Naive thymus-derived CD4-positive, alpha-beta T cell (primary cell): Measurements from ENCODE around the gene PSORS1C2. TPM values are rescaled to one million over a fixed set of nuclear protein-coding genes. Genes with fewer than 3 reads are reported as not detected.

ENCODE experiments used
- ATAC-seq: fragments of 150-1000 bp; cut with Tn5 transposase; 2 replicates; pipeline ENCODE4 v1.10.0; 2021; ENCODE audit warnings: mild to moderate bottlenecking, moderate library complexity
- CTCF ChIA-PET: fragments of 350-600 bp; sonication (Branson Sonifier 250); formaldehyde crosslinking; loops from one replicate; lab custom pipeline; 2021; ENCODE audit warnings: antibody characterized with exemption; lab: Charles Lee
- POLR2A ChIA-PET: fragments of 350-600 bp; sonication (Branson Sonifier 250); formaldehyde crosslinking; loops from one replicate; lab custom pipeline; 2021; ENCODE audit warnings: antibody characterized with exemption, inconsistent platforms; lab: Charles Lee
- DNase-seq, 9 donors: peaks; one replicate each; pipeline versions ENCODE4 v3.0.0 to v3.0.0-alpha.2; 2020 to 2022; ENCODE audit warnings: mixed read lengths in 1 of 9
- H3K27ac ChIP-seq: one replicate; pipeline ENCODE4 v1.7.0; 2013; ENCODE audit warnings: mild to moderate bottlenecking, low read depth, low read length, moderate library complexity
- H3K27me3 ChIP-seq, 2 donors: one replicate each; pipeline ENCODE4 v1.7.0; 2013; ENCODE audit warnings: low read length in 2 of 2, mild to moderate bottlenecking in 2 of 2, moderate library complexity in 2 of 2; ENCODE audit not compliant: control insufficient read depth in 2 of 2, insufficient read depth in 2 of 2
- H3K36me3 ChIP-seq, 3 experiments: 1 replicate in 2 of 3; 2 replicates in 1 of 3; pipeline ENCODE4 v1.7.0; 2013; ENCODE audit warnings: low read length in 3 of 3, mild to moderate bottlenecking in 3 of 3, moderate library complexity in 1 of 3; ENCODE audit not compliant: insufficient read depth in 3 of 3, control insufficient read depth in 2 of 3
- H3K4me1 ChIP-seq, 2 donors: one replicate each; pipeline ENCODE4 v1.7.0; 2013; ENCODE audit warnings: low read length in 2 of 2, mild to moderate bottlenecking in 2 of 2, moderate library complexity in 1 of 2; ENCODE audit not compliant: control insufficient read depth in 2 of 2, insufficient read depth in 2 of 2
- H3K4me3 ChIP-seq: 2 replicates; pipeline ENCODE4 v1.7.0; 2013; ENCODE audit warnings: mild to moderate bottlenecking, low read length
- H3K9me3 ChIP-seq, 3 experiments: 1 replicate in 2 of 3; 2 replicates in 1 of 3; pipeline ENCODE4 v1.7.0; 2013; ENCODE audit warnings: low read length in 3 of 3; ENCODE audit not compliant: control insufficient read depth in 2 of 3
- H3K27ac Mint-ChIP-seq, 9 donors: one replicate each; pipeline ENCODE4 v1.8.0; 2020 to 2022; ENCODE audit warnings: mixed read lengths in 9 of 9, mild to moderate bottlenecking in 8 of 9, moderate library complexity in 5 of 9, inconsistent platforms in 2 of 9
- H3K27me3 Mint-ChIP-seq, 5 donors: one replicate each; pipeline ENCODE4 v1.8.0; 2021 to 2022; ENCODE audit warnings: mixed read lengths in 5 of 5, mild to moderate bottlenecking in 1 of 5
- H3K36me3 Mint-ChIP-seq, 5 donors: one replicate each; pipeline ENCODE4 v1.8.0; 2020 to 2022; ENCODE audit warnings: mixed read lengths in 5 of 5, mild to moderate bottlenecking in 3 of 5, inconsistent platforms in 1 of 5
- H3K4me1 Mint-ChIP-seq, 7 donors: one replicate each; pipeline ENCODE4 v1.8.0; 2020 to 2022; ENCODE audit warnings: mixed read lengths in 7 of 7, mild to moderate bottlenecking in 3 of 7, inconsistent platforms in 1 of 7
- H3K4me3 Mint-ChIP-seq, 10 donors: one replicate each; pipeline ENCODE4 v1.8.0; 2020 to 2022; ENCODE audit warnings: mild to moderate bottlenecking in 10 of 10, mixed read lengths in 10 of 10, moderate library complexity in 6 of 10, inconsistent platforms in 2 of 10
- H3K9me3 Mint-ChIP-seq, 11 donors: one replicate each; pipeline ENCODE4 v1.8.0; 2020 to 2022; ENCODE audit warnings: mixed read lengths in 11 of 11, mild to moderate bottlenecking in 4 of 11, inconsistent platforms in 1 of 11, moderate library complexity in 1 of 11
- intact Hi-C, 2 donors: fragments of 100-400 bp; cut with micrococcal nuclease; formaldehyde crosslinking; loops; one replicate each; pipeline ENCODE4 v1.15.1; 2023
- polyA plus RNA-seq, 2 donors: library from polyadenylated mRNA; unstranded; fragments of 300-500 nt; fragmentation: Illumina TruSeq; gene quantifications; one replicate each; pipeline ENCODE4 v1.2.3, GENCODE V29; 2021
- total RNA-seq, 6 experiments: library from RNA in 5 of 6; stranded (reverse) in 5 of 6; gene quantifications; 1 replicate in 5 of 6; 2 replicates in 1 of 6; pipeline ENCODE4 v1.2.3 and lab custom pipeline; 2021 to 2026

Gene PSORS1C2
- total and polyA plus RNA-seq, 7 experiments from 2014 or later: not detected

GRCh38 chr6:31114541-31114878 lies 24.4 kb downstream of the PSORS1C2 start, which contains the start of gene PSORS1C1:
PSORS1C1 (plus strand) TSS chr6:31114800; CDS start chr6:31129633, 14,833 bp downstream.
- intact Hi-C loops: no loop called here
- ATAC-seq (no peak), DNase-seq (no peak)
- Histone ChIP-seq H3K27me3 (no peaks in the 10 kb centered on the region), H3K4me1 (no peaks in the 10 kb centered on the region), H3K27ac (no peak within 1 kb of the TSS), H3K4me3 (no peak within 1 kb of the TSS), H3K36me3 (no peaks in the 10 kb centered on the region), H3K9me3 (no peaks in the 10 kb centered on the region)
- peak within 1 kb of the TSS in 2 of 9 donors; percentile 32 to 76 for H3K27ac Mint-ChIP-seq
- no peaks in the 10 kb centered on the region for H3K9me3 Mint-ChIP-seq
- ChIA-PET CTCF (interaction anchor here (0.7 to 5.3 kb wide), 10 partner anchors 12 to 284 kb away, joined by 3 to 27 read pairs (median 4); no protein-coding TSS in a partner anchor), POLR2A (interaction anchor here (0.7 to 2.6 kb wide), 4 partner anchors 11 to 1481 kb away, joined by 3 to 11 read pairs (median 4); no protein-coding TSS in a partner anchor)
- H3K36me3 Mint-ChIP-seq: no peaks in the 10 kb centered on the region
- peaks cover 4 to 28% (median 9%) of the 10 kb centered on the region in 5 donors for H3K27me3 Mint-ChIP-seq
- H3K4me3 Mint-ChIP-seq: peak within 1 kb of the TSS in 2 of 10 donors; percentile 28 to 46
- H3K4me1 Mint-ChIP-seq: peaks cover 0 to 19% (median 5%) of the 10 kb centered on the region in 7 donors

DNA sequence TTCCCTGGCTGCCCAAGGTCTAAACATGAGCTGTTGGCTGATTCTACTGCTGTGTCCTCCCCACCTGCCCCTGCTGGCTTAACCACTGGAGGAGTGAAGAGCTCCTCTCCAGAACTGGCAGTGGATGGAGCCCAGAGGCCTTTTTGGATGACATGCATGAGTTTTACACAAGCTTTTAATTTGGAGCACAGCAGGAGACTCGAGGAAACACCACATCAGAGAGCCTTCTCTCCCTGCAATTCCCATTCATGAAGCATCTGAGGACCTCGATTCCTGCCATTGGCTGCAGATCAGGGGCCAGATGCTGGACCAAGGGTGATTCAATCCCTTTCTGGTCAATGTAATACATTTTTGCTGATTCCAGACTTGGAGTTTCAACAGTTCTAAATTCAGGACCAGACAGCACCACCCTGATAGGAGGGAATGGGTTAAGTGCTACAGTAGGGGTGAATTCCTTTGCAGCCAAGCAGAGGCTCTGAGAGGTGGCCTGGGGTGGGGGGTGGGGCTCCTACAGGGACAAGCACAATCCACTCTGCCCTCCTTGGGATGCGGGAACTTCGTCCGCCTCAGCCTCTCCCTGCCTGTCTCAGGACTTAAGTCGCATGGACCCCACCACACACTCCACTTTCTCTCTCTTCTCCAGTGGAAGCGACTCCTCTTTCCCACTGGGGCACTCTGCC lies 24.9 kb downstream of the PSORS1C2 start:
- CTCF ChIA-PET: interaction anchor here (1.1 to 5.3 kb wide), 5 partner anchors 18 to 214 kb away, joined by 3 to 27 read pairs (median 3); no protein-coding TSS in a partner anchor

DNA sequence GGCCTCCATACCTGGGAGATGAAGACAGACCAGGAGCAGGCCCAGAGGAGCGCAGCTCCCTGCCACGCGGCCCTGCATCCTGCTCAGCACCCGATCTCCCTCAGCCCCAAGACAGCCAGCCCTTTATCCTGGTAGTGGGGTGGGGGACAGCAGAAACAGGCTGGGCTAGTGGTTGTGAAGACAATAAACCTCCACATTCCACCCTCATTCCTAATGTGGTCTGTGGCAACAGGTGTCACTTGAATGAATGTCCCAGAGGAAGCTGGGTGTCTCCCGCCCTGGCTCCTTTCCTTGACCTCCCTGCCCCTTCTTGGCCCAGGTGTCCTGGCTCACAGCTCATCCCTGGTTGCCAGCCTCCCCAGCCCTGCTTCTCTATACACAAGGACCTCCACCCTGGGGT lies 26.4 kb downstream of the PSORS1C2 start, which contains the start of gene C6orf15:
Gene C6orf15 (minus strand): TSS at position 98 of the 400 bp plus-strand sequence. CDS start 20 bp downstream, at position 78.
- DNase-seq: no peak
- Histone ChIP-seq H3K36me3 (no peaks in the 10 kb centered on the region), H3K4me1 (no peaks in the 10 kb centered on the region), H3K4me3 (no peak within 1 kb of the TSS), H3K27me3 (no peaks in the 10 kb centered on the region), H3K9me3 (no peaks in the 10 kb centered on the region), H3K27ac (no peak within 1 kb of the TSS)
- intact Hi-C loops: no loop called here
- H3K9me3 Mint-ChIP-seq: no peaks in the 10 kb centered on the region
- H3K27me3 Mint-ChIP-seq: peaks cover 0 to 20% (median 9%) of the 10 kb centered on the region in 5 donors
- H3K27ac Mint-ChIP-seq: peak within 1 kb of the TSS in 2 of 9 donors; percentile 11 to 60
- ChIA-PET CTCF (interaction anchor here (1.1 kb wide), 1 partner anchor 55 kb away, joined by 5 read pairs; no protein-coding TSS in a partner anchor), POLR2A (no interaction called here)
- H3K4me1 Mint-ChIP-seq: peaks cover 0 to 22% (median 5%) of the 10 kb centered on the region in 7 donors
- no peak for ATAC-seq
- no peak within 1 kb of the TSS for H3K4me3 Mint-ChIP-seq
- no peaks in the 10 kb centered on the region for H3K36me3 Mint-ChIP-seq

More for the DNA sequence above, 24.9 kb downstream of the PSORS1C2 start:
- POLR2A ChIA-PET: interaction anchor here (0.6 to 2.6 kb wide), 4 partner anchors 11 to 284 kb away, joined by 3 to 11 read pairs (median 4); no protein-coding TSS in a partner anchor
- Mint-ChIP-seq H3K4me1 (peaks cover 0 to 22% (median 5%) of the 10 kb centered on the region in 7 donors), H3K9me3 (no peaks in the 10 kb centered on the region), H3K36me3 (no peaks in the 10 kb centered on the region), H3K4me3 (no peak overlapping the region), H3K27ac (no peak overlapping the region), H3K27me3 (peaks cover under 1 to 28% (median 9%) of the 10 kb centered on the region in 5 donors)
- no peaks in the 10 kb centered on the region for H3K27me3 ChIP-seq
- H3K27ac ChIP-seq: no peak overlapping the region
- no peak overlapping the region for H3K4me3 ChIP-seq
- ATAC-seq: no peak
- no peak for DNase-seq
- no peaks in the 10 kb centered on the region for H3K4me1 ChIP-seq
- H3K9me3 ChIP-seq: no peaks in the 10 kb centered on the region
- intact Hi-C loops: no loop called here
- no peaks in the 10 kb centered on the region for H3K36me3 ChIP-seq

DNA sequence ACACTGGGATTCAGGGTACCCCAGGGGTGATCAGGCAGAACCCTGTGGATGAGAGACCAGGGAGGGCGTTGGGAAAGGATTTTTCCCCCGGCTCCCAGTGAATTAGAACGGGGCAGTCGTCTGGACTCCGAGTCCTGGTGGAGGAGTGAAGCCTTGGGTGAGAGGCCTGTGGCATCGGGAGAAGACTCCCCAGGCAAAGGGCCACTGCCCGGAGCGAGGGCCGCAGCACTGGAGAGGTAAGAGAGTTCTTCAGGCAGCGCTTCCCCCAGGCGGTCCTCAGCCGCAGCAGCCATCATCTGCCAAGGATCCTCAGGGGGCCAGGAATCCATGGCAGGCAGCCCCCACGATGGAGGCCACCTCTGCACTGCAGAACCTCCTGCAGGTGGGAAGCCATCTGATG lies 27.2 kb downstream of the PSORS1C2 start:
- H3K4me1 ChIP-seq: no peaks in the 10 kb centered on the region
- CTCF ChIA-PET: no interaction called here
- Mint-ChIP-seq H3K27me3 (peaks cover 0 to 20% (median 9%) of the 10 kb centered on the region in 5 donors), H3K4me1 (peaks cover 0 to 22% (median 5%) of the 10 kb centered on the region in 7 donors), H3K9me3 (no peaks in the 10 kb centered on the region), H3K27ac (no peak overlapping the region), H3K4me3 (no peak overlapping the region), H3K36me3 (no peaks in the 10 kb centered on the region)
- no peaks in the 10 kb centered on the region for H3K9me3 ChIP-seq
- no peaks in the 10 kb centered on the region for H3K36me3 ChIP-seq
- intact Hi-C loops: no loop called here
- no peak overlapping the region for H3K4me3 ChIP-seq
- DNase-seq (no peak), ATAC-seq (no peak)
- POLR2A ChIA-PET: no interaction called here
- H3K27me3 ChIP-seq: no peaks in the 10 kb centered on the region
- no peak overlapping the region for H3K27ac ChIP-seq

DNA sequence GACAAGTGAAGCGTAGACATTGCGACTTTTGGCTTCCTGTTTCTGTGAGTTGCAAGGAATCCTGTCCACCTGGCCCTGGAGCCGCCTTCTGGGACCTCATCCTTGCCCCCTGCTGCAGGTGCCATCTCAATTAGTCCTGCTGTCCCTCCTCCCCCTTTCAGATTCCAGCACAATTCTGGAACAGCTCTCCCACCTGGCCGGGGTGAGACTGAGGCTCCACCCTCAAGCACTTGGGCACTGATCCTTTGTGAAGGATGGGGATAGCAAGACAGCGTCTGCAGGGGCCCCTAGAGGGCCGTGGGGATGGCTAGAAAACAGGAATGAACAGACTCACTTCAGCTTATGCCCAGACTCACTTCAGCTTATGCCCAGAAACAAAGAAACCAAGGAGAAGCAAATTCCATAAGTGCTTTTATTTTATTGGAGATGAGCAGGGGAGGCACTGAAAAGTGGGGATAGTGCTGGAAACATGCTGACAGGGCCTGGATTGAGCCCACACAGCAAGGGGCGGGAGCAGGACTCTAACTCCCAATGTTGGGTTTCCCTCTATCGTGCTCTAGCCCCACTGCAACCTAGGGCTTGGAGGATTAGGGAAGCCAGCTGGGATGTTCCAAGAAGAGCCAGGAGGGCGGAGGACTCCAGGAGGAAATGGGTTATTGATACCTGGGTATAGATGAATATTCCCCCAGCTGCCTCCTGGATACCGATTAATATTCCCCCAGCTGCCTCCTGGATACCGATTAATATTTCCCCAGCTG lies 27.9 kb downstream of the PSORS1C2 start:
- Mint-ChIP-seq H3K36me3 (no peaks in the 10 kb centered on the region), H3K4me3 (no peak overlapping the region), H3K9me3 (no peaks in the 10 kb centered on the region), H3K27me3 (peaks cover 0 to 19% (median 8%) of the 10 kb centered on the region in 5 donors), H3K4me1 (peaks cover 0 to 22% (median 5%) of the 10 kb centered on the region in 7 donors), H3K27ac (no peak overlapping the region)
- H3K27ac ChIP-seq: no peak overlapping the region
- H3K4me1 ChIP-seq: no peaks in the 10 kb centered on the region
- CTCF ChIA-PET: interaction anchor here (1.3 kb wide), 1 partner anchor 10 kb away, joined by 4 read pairs; no protein-coding TSS in a partner anchor
- no peak for DNase-seq
- no peak overlapping the region for H3K4me3 ChIP-seq
- no peak for ATAC-seq
- intact Hi-C loops: no loop called here
- POLR2A ChIA-PET: interaction anchor here (0.7 to 1.4 kb wide), 2 partner anchors 15 to 645 kb away, joined by 4 read pairs; no protein-coding TSS in a partner anchor
- no peaks in the 10 kb centered on the region for H3K27me3 ChIP-seq
- H3K36me3 ChIP-seq: no peaks in the 10 kb centered on the region
- H3K9me3 ChIP-seq: no peaks in the 10 kb centered on the region

DNA sequence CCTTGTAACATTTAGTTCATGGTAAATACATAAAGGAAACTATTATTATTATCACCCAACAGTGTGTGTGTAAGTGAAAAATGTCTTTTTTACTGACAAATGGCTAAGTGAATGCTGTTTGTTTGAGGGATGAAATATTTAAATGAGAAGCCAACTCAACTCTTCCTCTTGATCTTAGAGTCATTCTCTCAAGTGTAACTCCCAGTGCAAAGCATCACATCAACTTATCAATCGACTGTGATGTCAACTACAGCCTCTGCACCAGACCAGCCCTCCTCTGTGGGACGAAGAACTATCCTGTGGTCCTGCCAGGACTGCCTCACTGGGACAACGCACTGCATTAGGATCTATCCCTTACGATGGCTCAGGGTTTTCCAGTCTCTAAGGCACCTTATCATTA lies 31.8 kb downstream of the PSORS1C2 start:
- DNase-seq (no peak), ATAC-seq (no peak)
- H3K27me3 ChIP-seq: no peaks in the 10 kb centered on the region
- no peak overlapping the region for H3K27ac ChIP-seq
- Mint-ChIP-seq H3K4me1 (peaks cover 0 to 10% (median 4%) of the 10 kb centered on the region in 7 donors), H3K9me3 (no peaks in the 10 kb centered on the region), H3K36me3 (no peaks in the 10 kb centered on the region), H3K4me3 (no peak overlapping the region), H3K27ac (no peak overlapping the region), H3K27me3 (peaks cover 0 to 11% (median 8%) of the 10 kb centered on the region in 5 donors)
- no peak overlapping the region for H3K4me3 ChIP-seq
- no peaks in the 10 kb centered on the region for H3K4me1 ChIP-seq
- ChIA-PET POLR2A (no interaction called here), CTCF (no interaction called here)
- intact Hi-C loops: no loop called here
- H3K9me3 ChIP-seq: no peaks in the 10 kb centered on the region
- no peaks in the 10 kb centered on the region for H3K36me3 ChIP-seq
